GM12874 (cell line): Measurements from ENCODE around the gene BRPF1.

Experiments used
- TF ChIP-seq, protein P1 (sequence below): IDR thresholded peaks from 2 replicates; pipeline ENCODE4 v1.5.1; 2011; ENCODE audit warnings: low read depth, mild to moderate bottlenecking, control low read depth, low read length, moderate library complexity; ENCODE audit not compliant: insufficient read depth

BRPF1 gene

DNA sequence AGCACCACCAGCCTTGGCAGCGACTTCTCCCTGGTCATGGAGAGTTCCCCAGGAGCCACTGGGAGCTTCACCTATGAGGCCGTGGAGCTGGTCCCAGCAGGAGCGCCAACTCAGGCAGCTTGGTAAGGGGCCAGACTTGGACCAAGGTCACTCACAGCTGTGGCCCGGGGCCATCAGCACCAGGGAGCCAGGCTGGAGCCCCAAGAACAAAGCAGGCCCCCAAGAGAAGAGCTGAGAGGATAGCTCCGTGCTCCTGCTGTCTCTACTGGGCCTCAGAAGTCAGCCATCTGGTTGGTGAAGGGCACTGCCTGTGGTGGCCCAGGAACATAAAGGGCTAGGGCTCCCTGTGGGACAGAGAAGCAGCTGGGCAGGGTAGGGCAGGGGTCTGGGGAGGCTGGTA lies 42.6 kb upstream of the BRPF1 start:
- TF ChIP-seq, protein P1, sequence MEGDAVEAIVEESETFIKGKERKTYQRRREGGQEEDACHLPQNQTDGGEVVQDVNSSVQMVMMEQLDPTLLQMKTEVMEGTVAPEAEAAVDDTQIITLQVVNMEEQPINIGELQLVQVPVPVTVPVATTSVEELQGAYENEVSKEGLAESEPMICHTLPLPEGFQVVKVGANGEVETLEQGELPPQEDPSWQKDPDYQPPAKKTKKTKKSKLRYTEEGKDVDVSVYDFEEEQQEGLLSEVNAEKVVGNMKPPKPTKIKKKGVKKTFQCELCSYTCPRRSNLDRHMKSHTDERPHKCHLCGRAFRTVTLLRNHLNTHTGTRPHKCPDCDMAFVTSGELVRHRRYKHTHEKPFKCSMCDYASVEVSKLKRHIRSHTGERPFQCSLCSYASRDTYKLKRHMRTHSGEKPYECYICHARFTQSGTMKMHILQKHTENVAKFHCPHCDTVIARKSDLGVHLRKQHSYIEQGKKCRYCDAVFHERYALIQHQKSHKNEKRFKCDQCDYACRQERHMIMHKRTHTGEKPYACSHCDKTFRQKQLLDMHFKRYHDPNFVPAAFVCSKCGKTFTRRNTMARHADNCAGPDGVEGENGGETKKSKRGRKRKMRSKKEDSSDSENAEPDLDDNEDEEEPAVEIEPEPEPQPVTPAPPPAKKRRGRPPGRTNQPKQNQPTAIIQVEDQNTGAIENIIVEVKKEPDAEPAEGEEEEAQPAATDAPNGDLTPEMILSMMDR, result no peak

DNA sequence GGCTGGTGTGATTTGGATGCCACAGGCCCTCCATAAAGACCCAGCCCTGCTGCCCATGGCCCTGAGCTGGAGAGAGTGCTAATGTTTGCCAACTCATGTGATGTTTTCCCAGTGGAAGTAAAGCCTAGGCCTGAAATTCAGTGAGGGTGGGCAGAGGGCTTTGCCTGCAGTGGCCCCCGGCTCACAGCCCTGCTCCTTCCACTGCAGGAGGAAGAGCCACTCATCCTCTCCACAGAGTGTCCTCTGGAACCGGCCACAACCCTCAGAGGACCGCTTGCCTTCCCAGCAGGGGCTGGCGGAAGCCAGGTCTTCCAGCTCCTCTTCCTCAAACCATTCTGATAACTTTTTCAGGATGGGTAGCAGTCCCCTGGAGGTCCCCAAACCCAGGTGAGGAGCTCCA lies 41.8 kb upstream of the BRPF1 start:
- TF ChIP-seq, protein P1, result no peak

DNA sequence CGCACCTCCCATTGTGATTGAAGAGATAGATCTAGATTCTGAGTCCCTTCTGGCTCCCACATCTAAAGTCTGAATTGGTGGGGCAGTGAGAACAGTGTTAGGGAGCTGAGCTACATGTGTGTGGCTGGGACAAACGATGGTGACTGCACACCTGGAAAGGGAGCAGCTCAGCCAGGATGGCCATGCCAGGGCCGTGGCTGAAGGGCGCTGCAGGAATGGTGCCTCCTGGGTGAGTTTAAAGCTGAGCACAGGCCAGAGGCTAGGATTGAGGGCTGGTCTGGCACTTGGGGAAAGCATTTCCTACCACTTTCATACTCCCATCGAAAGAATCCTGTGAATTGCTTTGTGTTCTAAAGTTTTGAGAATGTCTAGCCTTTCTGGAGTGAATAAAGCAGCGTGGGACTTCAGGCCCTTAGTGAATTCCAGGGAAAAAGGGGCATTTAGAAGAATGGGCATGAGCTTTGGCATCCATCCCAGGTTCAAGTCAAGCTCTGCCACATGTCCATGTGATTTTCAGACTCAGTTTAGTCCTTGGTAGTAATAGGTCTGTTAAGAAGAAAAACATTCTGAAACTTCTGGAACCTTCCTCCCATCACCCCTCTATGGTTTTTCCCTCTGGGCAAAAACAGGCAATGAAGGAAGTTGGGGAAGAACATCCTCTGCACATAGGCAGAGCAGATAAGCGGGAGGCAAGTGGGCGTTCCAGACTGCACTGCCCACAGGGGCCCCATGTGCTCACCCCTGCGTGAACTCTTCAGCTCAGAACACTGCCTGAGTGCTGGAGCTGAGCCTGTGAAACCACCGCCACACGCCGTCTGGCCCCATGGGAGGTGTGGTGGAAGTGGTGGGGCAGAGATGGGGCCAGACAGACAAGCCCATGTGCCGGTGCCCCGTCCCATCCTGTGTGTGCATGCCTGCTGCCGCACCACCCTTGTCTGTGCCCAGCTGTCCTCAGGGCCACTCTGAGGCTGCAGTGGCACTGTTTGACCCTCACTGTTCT lies 40.8 kb upstream of the BRPF1 start:
- TF ChIP-seq, protein P1, result no peak

DNA sequence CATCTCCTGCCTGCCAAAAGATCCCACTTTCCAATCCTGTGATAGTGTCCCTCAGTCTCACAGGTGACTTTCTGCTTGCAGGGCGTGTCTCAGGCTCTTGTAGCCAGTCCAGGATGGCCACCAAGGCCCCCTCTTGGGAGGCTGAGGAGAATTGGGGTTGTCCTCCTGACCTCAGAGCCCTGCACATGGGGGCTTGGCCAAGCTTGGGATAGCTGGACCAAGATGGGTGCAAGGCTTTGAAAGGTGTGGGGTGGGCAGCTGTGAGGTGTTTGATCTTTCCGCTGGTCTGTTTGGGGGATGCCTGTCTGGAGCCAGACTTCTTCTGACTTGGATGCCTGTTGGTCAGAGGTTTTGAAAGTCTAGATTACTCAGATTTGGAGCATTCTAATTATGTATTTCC lies 39.9 kb upstream of the BRPF1 start:
- TF ChIP-seq, protein P1, result no peak

DNA sequence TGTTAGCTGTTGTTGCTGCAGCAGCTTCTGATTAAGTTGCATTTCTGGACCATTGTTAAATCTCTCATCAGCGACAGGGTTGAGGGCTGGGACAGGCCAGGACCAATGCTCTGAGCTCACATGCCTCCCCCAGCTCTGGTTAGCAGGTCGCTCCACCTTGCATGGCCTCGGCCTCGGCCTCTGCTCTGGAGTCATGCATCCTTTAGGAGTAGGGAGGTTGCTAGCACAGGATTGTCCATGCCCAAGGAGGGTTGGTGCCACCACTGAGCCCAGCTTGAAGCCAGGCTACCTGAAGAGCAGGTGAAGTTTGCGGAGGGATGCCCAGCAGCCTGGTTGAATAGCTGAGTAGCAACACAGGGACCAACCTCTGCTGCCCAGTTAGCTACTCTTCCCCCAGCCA lies 39.1 kb upstream of the BRPF1 start:
- TF ChIP-seq, protein P1, result no peak

DNA sequence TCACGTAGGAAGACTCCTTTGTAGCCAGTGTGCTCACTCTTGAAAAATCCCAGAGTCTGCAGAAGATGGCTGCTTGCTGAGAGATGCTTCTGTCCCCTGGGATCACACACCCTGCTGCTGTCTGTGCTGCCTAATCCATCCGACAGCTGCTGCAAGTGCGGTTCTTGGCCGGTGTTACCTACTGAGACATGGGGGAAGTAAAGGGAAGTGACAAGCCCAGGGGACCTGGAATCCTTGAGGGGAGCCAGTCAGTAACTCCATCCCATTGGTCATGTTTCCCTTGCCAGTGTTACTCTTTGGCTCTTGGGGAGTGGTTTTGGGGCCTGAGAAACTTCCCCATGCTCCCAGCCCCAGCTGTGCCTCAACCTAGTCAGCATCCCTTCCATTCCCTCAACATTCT lies 36.2 kb upstream of the BRPF1 start:
- TF ChIP-seq, protein P1, result no peak

DNA sequence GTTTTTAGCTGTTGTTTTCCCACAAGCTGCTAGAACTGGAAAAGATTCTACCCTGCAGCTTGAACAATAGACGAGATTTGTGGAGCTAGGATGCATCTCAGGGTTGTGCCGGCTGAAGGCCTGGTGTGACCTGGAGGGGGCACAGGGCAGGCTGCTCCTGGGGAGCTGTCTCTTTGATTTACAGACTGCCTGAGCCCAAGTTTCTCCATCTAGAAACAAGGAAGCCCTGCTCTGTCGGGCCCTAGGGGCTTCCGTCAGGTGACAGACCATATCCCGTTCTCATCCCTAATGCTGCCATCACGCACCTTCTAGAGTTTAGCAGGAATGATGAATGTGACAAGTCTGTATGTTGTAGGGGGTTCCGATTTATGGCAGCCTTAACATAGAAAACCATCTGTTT lies 35.8 kb upstream of the BRPF1 start:
- TF ChIP-seq, protein P1, result no peak
